ENCODE data around the gene BET1. TPM values are rescaled to one million over a fixed set of nuclear protein-coding genes. Genes with fewer than 3 reads are reported as not detected.

The BET1 gene
- total RNA-seq, 1 experiment from 2014 or later, result 19.9 TPM

GRCh38 chr7:94043299-94043698 lies 39.1 kb upstream of the BET1 start:
- ChIA-PET CTCF (no interaction called here), POLR2A (no interaction called here)
- Histone ChIP-seq H3K4me1 (no peaks in the 10 kb centered on the region), H3K4me3 (ENCODE audit: low read depth, low read length) (no peak overlapping the region), H3K27me3 (replicated peaks; ENCODE audit: control insufficient read depth, insufficient read depth, low read length) (no peaks in the 10 kb centered on the region; the same call in 1 of the 2 replicates), H3K36me3 (ENCODE audit: control insufficient read depth, insufficient read depth, low read length) (no peaks in the 10 kb centered on the region), H3K9me3 (no peaks in the 10 kb centered on the region)
- intact Hi-C loops (cut with micrococcal nuclease; ENCODE audit: unreplicated experiment), result no loop called here
- Mint-ChIP-seq H3K9me3 (ENCODE audit: unreplicated experiment) (no peaks in the 10 kb centered on the region), H3K27me3 (ENCODE audit: insufficient read depth, unreplicated experiment) (peaks cover 24% of the 10 kb centered on the region), H3K36me3 (ENCODE audit: insufficient read depth, unreplicated experiment) (no peaks in the 10 kb centered on the region), H3K4me3 (ENCODE audit: unreplicated experiment) (no peak overlapping the region), H3K4me1 (ENCODE audit: low read depth, unreplicated experiment) (no peaks in the 10 kb centered on the region), H3K27ac (ENCODE audit: unreplicated experiment) (no peak overlapping the region)
- TF ChIP-seq CTCF (IDR thresholded peaks at IDR 0.05; ENCODE audit: insufficient read depth in 1 of 2, low read depth in 1 of 2, low read length in 1 of 2, severe bottlenecking in 1 of 2, unreplicated experiment in 1 of 2), result no peak
- no TSS peak for BruUV-seq (replicated peaks)
- DNase-seq, result no peak

- no peaks in the 10 kb centered on the region for H3K36me3 ChIP-seq (ENCODE audit: control insufficient read depth, insufficient read depth, low read length)
- Mint-ChIP-seq H3K27me3 (ENCODE audit: insufficient read depth, unreplicated experiment) (peaks cover 19% of the 10 kb centered on the region), H3K27ac (ENCODE audit: unreplicated experiment) (no peak overlapping the region), H3K4me1 (ENCODE audit: low read depth, unreplicated experiment) (no peaks in the 10 kb centered on the region), H3K9me3 (ENCODE audit: unreplicated experiment) (no peaks in the 10 kb centered on the region), H3K4me3 (ENCODE audit: unreplicated experiment) (no peak overlapping the region), H3K36me3 (ENCODE audit: insufficient read depth, unreplicated experiment) (no peaks in the 10 kb centered on the region)
- POLR2A ChIA-PET, result no interaction called here
- no peaks in the 10 kb centered on the region for H3K4me1 ChIP-seq
- H3K27me3 ChIP-seq (replicated peaks; ENCODE audit: control insufficient read depth, insufficient read depth, low read length), result no peaks in the 10 kb centered on the region; the same call in 1 of the 2 replicates
- intact Hi-C loops (cut with micrococcal nuclease; ENCODE audit: unreplicated experiment), result no loop called here
- no peaks in the 10 kb centered on the region for H3K9me3 ChIP-seq
- CTCF ChIA-PET, result no interaction called here
- no peak for TF ChIP-seq CTCF (IDR thresholded peaks at IDR 0.05; ENCODE audit: insufficient read depth in 1 of 2, low read depth in 1 of 2, low read length in 1 of 2, severe bottlenecking in 1 of 2, unreplicated experiment in 1 of 2)
- DNase-seq, result no peak
- no TSS peak for BruUV-seq (replicated peaks)
- H3K4me3 ChIP-seq (ENCODE audit: low read depth, low read length), result no peak overlapping the region
Measured at GRCh38 chr7:94042381-94042780, 38.2 kb upstream of the BET1 start.

GRCh38 chr7:94041529-94041928 lies 37.4 kb upstream of the BET1 start:
- peaks cover 18% of the 10 kb centered on the region for H3K27me3 Mint-ChIP-seq (ENCODE audit: insufficient read depth, unreplicated experiment)
- H3K4me3 Mint-ChIP-seq (ENCODE audit: unreplicated experiment), result no peak overlapping the region
- no peaks in the 10 kb centered on the region for H3K9me3 ChIP-seq
- no peak for DNase-seq
- CTCF ChIA-PET, result no interaction called here
- no peaks in the 10 kb centered on the region for H3K36me3 Mint-ChIP-seq (ENCODE audit: insufficient read depth, unreplicated experiment)
- intact Hi-C loops (cut with micrococcal nuclease; ENCODE audit: unreplicated experiment), result no loop called here
- POLR2A ChIA-PET, result no interaction called here
- no peaks in the 10 kb centered on the region for H3K9me3 Mint-ChIP-seq (ENCODE audit: unreplicated experiment)
- no peak overlapping the region for H3K4me3 ChIP-seq (ENCODE audit: low read depth, low read length)
- no peaks in the 10 kb centered on the region for H3K4me1 Mint-ChIP-seq (ENCODE audit: low read depth, unreplicated experiment)
- no TSS peak for BruUV-seq (replicated peaks)
- no peaks in the 10 kb centered on the region for H3K36me3 ChIP-seq (ENCODE audit: control insufficient read depth, insufficient read depth, low read length)
- no peaks in the 10 kb centered on the region for H3K27me3 ChIP-seq (replicated peaks; ENCODE audit: control insufficient read depth, insufficient read depth, low read length)
- TF ChIP-seq CTCF (IDR thresholded peaks at IDR 0.05; ENCODE audit: insufficient read depth in 1 of 2, low read depth in 1 of 2, low read length in 1 of 2, severe bottlenecking in 1 of 2, unreplicated experiment in 1 of 2), result no peak
- no peak overlapping the region for H3K27ac Mint-ChIP-seq (ENCODE audit: unreplicated experiment)
- no peaks in the 10 kb centered on the region for H3K4me1 ChIP-seq

Measured in Caco-2 (cell line).